SK-N-DZ (cell line): Measurements from ENCODE around the gene DGKI.

ENCODE experiments used
- DNase-seq: peaks from one replicate; pipeline ENCODE4 v3.0.0-alpha.2; 2015; ENCODE audit warnings: low spot score

Gene DGKI

DNA sequence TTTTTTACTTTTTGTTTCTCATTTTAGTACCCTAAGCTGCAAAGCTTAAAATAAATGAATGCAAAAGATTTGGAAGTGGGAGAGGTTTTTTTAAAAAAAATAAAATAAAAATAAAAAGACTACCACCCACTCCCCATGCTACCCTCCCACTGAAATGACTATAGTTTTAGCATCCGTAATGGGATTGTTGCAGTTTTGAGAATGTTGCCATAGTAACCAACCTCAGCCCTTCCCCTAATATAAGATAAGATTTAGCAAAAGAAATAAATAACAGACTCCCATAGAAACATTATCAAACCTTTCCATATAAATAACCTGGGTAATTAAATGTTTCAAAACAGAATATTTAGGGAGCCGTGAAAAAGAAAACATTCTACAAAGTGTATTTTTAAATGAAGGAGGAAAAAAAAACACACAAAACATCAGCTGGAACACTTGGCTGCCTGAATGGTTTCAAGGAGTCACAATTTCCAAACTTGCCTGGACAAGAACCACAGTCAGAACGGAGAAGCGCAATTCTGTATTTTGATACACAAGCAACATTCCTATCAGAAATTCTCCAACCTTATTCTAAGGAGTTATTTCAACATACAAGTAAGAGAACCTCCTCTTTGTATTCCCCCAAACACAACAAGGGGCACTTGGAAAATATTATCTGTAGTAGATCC is 57.4 kb downstream of the DGKI start:
- DNase-seq = no peak

DNA sequence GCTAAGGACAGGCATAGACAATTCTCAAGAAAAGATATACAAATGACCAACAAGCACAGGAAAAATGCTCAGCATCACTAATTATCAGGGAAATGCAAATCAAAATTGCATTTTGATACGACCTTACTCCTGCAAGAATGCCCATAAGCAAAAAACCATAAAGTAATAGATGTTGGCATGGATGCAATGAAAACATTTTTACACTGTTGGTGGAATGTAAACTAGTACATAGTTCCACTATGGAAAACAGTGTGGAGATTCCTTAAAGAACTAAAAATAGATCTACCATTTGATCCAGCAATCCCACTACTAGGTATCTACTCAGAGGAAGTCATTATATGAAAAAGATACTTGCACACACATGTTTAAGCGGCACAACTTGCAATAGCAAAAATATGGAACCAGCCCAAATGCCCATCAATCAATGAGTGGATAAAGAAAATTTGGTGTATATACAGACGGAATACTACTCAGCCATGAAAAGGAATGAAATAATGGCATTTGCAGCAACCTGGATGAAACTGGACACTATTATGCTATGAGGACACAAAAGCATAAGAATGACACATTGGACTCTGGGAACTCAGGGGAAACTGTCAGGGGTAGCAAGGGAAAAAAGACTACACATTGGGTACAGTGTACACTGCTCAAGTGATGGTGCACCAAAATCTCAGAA is 59.3 kb downstream of the DGKI start:
- DNase-seq = no peak

DNA sequence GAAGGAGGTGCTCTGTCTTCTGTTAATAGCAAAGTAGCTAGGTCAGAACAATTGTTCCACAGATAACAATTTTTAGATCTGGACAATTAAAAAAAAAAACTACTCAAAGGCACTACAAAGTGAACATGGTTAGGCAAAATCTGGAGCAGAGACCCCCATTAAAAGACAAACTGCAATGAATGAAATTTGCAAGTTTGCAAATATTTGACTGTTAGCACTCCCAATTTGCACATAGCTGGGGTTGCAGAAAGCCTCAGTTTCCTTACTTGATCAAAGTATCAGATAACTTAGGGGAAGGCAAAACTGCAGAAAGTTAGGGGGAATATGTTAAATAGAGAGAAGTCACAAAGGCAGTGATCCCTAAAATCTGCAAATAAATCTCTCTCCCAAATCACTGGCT is 68.3 kb downstream of the DGKI start:
- DNase-seq = no peak

DNA sequence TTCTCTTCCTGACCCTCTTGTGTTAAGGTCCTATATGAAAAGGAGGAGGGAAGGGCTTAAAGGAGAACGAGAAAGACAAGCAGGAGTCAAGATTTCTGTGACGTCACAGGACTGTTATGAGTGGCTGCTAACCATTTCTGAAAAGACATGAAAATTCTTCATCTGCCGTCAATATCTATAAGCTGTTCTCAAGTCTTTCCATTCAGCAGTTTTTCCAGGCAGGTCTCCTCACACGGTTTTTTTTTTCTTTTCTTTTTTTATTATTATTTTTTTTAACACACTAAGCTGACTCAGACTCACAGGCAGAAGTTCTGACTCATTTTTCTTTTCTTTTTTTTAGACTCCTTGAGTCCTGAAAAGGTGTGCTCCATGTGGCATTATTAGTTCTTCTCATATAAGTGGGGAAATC is 72.0 kb downstream of the DGKI start:
- no peak for DNase-seq

DNA sequence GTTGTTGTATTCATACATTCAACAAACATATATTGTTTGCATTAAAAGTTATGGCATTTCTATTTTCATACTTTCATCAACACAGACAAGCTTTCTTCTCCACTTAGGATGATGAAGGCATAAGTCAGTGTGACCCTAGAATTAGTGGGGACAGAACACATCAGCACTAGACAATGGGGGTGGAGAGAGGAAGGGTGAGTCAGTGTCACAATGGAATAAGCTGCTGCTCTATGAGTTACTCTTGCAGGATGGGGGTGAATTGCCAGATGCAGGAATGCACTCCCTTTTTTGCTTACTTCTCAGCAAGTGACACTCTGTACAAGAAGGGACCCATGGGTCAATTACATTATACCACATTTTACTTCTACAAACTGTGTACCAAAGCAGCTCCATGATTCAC is 74.0 kb downstream of the DGKI start:
- DNase-seq = no peak

DNA sequence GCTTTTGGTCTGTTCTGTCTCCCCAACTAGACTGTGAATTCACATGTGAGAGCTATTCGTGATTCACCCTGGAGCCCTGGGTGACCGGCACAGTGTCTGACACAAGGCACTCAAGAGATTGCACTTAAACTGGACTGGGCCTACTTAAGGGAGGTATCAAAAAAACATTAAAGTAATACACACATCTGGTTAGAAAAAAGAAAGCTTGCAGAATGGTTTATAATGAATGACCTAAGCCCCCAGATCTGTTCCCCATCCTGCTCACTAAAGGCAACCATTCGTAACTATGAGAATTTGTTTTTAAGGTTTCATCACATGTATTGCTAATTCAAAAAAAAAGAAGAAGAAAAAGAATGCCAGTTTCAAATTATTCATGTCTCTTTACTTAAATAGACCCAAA is 74.5 kb downstream of the DGKI start:
- DNase-seq = no peak

DNA sequence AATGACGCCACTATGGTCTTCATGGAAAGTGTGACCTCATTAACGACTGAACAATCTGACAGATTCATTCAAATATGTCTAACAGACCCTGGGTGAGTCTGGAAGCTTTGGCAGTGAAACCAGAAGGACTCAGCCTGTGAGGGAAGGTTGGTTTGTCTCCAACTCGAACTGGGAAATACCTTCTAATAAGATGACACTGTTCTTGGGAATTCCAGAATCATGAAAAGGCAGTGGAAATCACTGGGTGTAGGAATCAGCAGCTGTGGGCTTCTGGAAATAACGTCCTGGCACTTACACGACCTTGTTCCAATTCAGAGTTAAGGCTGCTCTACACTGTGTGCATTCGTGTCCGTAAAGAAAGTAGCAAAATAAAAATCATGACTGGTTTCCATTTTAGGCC is 75.1 kb downstream of the DGKI start:
- no peak for DNase-seq

DNA sequence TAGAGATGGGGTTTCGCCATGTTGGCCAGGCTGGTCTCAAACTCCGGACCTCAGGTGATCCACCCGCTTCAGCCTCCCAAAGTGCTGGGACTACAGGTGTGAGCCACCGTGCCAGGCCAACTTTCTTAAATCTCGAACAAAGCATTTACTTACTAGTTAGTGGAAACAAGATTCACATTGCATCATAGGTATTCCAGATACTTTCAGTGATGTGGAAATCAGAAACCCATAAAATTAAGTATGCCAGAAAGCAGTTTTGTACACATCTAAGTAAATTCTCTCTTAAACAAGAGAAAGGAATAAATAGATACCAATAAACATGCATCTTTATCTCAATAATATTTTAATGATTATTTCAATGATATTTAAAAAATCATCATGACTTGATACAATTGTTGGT is 75.5 kb downstream of the DGKI start:
- no peak for DNase-seq

DNA sequence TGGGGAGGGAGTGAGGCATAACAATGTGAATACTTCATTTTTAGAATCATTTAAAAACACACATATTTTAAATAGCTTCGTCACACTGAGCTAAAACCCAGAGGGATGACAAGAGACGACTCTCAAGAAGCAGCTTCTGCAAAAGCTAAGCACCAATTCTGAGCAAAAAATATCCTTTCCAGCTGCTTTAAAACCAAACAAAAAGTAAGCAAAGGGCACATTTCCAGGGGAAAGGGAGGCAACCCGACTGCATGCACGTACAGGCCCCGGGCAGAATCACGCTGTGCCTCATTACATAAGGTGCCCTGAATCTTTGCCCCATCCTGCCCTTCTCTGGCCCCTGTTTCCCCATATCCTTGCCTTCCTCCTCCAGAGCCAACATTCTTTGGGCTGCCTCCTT is 78.4 kb downstream of the DGKI start:
- DNase-seq = no peak

DNA sequence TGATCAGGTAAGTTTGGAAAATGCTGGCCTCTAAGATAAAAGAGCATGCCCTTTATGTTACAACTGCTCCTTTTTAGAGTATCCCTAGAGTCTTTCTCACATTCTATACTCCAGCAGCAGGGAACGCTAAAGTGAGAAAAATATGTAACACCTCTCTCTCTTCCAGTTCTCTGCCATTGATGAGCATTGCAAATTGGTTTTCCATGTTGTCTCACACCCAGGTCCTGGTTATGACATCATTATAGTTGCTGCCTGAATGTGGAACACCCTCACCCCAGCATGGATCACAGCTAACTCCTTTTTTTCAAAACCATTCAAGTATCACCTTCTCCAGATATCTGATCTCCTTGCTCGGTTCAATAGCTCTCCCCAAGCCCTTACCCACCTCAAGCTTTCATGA is 84.4 kb downstream of the DGKI start:
- no peak for DNase-seq

DNA sequence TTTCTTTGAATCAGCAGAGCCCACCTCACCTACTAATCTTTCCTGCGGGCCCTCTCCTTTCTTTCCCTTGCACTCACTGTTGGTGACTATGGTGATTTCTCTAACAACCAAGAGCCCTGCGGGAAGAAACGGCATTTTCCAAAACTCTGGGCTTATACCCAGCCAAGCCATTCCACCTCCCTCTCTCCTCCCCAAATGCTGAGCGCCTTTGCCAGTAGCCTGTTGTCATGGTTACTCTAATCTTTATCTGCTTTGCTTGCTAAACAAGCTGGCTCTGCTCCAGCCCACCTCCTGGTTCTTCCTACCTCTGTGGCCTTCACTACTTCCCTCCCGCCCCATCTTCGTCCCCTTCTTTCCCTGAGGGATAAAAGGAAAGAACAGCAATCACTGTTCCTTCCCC is 86.7 kb downstream of the DGKI start:
- DNase-seq = peak; percentile 53

DNA sequence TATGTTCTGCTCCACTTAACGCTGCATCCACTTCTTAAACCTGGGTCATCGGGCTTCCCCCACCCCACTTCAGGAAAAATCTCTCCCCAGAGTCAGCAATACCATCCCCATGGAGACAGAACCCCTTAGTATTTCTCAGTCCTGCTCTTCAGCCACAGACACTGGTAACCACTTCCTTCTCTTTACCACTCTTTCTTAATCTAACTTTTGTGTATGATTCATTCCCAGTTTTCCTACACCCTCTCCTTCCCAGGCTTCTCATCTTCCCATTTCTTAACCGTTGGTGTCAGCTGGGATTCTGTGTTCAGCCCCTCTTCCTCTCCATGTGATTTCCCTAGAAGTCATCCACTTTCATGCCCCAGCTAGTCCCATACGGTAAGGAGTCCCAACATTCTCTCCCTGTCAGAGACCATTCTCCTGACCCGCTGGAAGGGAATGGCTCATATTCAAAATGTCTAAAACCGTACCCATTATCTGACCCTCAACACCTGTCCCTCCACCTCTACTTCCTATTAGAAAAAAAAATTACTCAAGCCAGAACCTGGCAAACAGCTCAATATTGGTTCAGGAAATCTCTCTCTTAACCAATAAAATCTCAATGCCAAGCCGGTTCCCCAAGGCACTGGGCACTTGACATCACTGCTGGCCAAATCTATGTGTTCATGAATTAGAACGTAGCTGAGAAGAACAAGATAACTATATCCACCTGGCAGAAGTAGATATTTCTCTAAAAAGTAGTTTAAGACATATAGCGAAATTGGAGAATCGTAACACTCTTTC is 89.4 kb downstream of the DGKI start:
- DNase-seq = no peak

DNA sequence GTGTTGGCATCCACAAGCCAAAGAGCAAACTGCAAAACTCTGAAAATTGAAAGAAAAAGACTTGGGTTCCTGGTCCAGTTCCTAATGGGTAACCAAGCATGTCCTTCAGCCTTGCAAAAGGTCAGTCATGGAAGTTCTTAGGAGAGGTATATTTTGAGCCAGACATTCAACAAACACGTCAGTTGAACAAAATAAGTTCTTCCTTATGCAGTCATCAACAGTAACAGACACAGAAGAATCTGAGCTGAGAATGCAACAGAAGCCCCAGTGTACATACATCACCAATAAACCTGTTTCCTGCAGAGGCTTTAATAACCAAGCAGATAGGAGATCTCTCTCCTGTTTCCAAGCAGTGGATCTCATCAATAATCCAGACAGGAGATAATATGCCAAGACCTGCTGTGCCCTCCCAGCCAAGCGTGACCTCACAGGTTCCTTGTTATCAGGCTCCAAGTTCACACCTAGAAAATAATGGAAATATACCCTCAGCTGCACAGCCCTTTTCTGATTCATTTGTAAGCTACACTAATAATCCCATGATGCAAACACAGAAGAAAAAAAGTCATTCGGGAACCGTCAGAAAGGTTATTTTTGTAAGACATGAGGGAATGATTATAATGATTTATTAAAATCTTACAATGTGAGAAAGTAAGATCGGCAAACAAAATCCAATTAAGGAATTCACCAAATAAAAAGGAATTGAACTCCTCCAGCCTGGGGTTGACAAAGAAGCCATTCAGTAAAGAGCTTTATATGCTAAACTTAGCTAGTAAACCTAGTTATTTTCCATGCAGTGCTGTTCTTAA is 90.7 kb downstream of the DGKI start:
- peak; percentile 12 for DNase-seq

DNA sequence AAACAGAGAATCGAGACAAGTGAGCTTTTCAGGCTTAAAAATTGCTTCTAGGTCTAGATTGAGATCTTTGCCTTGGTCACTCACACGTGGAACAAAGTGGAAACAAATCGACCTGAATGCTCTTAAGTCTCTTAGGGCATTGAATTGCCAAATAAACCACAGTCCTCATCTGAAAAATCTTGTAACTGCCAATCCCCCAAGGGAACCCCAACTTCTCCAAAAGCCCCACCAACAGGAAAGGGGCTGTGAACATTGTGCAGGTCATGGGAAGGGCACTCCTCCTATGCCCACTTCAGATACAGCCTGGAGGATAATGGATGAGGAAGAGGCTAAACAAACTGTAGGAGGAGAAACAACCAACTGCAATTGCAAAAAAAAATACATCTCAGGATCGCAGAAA is 91.3 kb downstream of the DGKI start:
- DNase-seq = no peak

DNA sequence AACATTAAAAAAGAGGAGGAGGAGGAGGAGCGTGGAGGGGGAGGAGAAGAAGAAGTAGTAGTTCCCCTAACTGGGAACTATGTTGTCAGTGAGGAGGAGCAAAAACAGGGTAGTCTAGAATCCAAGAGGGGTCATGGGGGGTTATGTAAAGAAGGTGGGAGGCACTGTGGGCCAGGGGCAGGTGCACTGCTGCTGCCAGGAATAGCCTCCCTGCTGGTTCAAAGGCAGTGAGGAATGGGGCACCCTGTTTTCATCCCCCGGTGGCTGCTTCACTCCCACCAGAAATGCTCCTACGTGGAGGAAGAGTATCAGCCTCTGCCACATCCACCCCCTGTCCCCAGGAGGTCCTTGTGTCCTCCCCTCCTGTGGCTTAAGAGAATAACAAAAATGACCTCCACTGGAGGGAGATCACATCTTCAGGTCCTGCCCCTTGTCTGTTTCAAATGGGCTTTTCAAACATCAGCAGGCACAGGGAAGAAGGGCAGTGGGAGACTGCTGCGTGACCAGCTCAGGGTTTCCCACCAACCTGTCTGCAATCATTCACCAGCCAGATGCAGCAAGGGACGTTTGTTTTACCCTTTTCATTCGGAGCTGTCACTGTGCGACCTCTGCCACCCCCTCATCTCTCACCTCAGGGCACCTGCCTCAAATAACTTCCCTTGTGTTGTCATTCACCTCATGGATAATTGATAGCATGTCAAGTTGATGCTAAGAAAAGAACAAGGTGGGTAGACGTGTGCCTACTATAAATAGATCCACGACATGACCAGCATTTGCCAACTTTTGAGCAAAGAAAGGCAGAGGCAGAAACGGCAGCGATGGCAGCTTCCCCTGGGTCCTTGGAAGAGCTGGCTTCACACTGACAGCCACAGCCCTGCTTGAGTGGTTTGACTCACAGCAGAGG is 92.6 kb downstream of the DGKI start:
- no peak for DNase-seq

DNA sequence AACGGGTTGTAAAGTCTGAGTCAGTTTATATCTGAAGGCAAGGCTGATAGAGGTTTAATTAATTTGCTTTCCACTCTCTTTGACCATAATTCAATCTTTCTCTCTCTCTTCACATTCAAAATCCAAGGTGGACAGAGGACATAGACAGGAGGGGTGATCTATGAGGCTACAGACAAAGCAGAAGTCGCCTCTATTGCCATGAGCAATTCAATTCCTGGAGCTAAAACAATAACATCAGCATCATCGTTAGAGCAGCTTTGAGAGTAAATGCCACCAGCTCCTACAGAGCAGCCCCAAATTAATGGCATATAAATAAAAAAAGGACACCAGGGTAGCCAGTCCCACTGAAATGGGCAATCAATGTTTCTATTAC is 93.2 kb downstream of the DGKI start:
- DNase-seq = no peak

DNA sequence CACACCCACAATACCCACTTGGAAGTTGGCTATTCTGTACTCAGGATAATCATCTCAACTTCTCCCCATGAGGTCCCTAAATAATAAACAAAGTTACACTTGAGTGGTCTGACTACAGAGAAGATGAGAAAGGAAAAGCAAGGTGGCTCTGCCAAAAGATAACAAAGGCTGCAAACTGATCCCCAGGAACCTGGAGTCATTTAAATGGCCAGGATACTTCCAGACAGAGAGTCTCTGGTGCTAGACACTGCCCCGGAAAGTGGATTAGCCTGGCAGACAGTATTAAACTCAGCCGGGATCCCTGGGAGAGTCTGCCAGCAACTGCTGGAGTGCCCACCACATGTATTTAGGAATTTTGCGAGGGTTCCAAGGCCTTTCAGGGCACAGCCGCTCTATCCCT is 93.7 kb downstream of the DGKI start:
- no peak for DNase-seq

DNA sequence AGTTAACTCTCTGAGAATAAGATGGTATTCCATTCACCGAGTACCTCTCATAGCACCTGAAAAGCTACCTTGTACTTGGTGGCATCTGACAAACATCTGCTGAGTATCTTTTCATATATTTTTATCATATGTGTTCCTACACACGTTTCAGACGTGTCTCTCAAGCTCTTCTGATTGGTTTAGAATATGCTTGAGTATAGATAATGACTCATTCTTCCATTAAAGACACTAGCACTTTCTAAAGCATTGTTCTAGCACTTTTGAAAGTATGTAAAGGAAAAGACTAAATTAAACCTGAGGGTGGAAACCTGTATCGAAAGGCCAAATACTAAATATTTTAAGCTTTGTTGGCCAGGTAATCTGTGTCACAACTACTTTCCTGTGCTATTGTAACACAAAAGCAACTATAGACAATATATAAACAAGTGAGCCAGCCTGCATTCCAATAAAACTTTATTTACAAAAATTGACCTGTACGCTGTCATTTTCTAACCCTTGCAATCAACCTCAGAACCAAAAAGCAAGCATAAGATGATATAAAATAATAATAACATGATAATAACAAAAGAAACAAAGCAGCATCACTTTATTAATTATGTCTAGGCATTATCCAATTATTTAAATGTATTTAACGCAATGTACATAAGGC is 95.3 kb downstream of the DGKI start:
- DNase-seq = no peak

DNA sequence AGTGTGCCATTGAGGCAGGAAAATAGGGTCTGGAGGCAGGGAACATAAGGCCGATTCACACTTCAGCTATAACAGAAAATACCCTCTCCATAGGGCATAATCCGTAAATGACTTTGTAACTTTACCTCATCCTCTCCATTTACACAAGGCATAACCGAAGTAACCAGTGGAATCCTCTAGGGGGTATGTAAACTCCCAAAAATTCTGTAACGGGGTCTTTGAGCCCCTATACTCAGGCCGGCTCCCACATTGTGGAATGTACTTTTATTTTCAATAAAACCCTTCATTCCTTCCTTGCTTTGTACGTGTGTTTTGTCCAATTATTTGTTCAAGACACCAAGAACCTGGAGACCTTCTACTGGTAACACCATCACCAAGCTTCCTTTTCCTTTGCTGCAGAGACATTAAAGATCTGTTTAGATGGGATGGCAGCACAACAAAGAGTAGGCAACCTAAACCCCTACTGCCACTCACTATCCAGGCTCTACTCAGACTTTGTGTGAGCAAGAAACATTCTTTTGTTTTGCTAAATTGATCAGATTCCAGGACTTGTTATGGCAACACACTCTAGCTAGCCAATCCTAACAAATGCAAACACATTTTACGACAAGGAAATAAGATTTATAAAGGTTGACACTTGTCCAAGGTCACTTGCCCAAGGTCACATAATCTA is 99.3 kb downstream of the DGKI start:
- DNase-seq = no peak

DNA sequence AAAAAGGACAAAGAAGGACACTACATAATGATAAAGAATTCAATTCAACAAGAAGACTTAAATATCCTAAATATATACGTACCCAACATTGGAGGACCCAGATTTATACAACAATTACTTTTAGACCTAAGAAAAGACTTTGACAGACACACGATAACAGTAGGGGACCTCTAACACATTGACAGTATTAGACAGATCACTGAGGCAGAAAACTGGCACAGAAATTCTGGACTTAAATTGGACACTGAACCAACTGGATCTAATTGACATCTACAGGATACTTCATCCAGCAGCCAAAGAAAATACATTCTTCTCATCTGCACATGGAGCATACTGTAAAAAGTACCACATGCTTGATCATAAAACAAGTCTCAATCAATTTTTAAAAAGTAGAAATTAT is 103.8 kb downstream of the DGKI start:
- DNase-seq = no peak
